ENCODE measurements around the gene CSGALNACT2.

The CSGALNACT2 gene

GRCh38 chr10:43200538-43201390 is 62.5 kb downstream of the CSGALNACT2 start:
- Histone ChIP-seq H3K4me1 (ENCODE audit: control insufficient read depth in 1 of 2, insufficient read depth in 2 of 2, low read length in 2 of 2) (peaks cover 3 to 7% of the 10 kb centered on the region in 2 donors), H3K4me3 (ENCODE audit: low read depth in 1 of 2, low read length in 2 of 2) (no peak overlapping the region), H3K36me3 (ENCODE audit: control insufficient read depth in 1 of 2, insufficient read depth in 2 of 2, low read length in 2 of 2) (peaks cover 0 to 7% of the 10 kb centered on the region in 2 donors), H3K27me3 (ENCODE audit: control insufficient read depth in 1 of 2, insufficient read depth in 2 of 2, low read length in 2 of 2) (no peaks in the 10 kb centered on the region), H3K9me3 (ENCODE audit: control insufficient read depth in 1 of 2, low read length in 2 of 2) (no peaks in the 10 kb centered on the region), H3K27ac (ENCODE audit: low read depth, low read length) (no peak overlapping the region), H3K9ac (ENCODE audit: low read depth in 1 of 2, low read length in 2 of 2) (no peak overlapping the region)

GRCh38 chr10:43201545-43202131 is 63.4 kb downstream of the CSGALNACT2 start:
- Histone ChIP-seq H3K27me3 (ENCODE audit: control insufficient read depth in 1 of 2, insufficient read depth in 2 of 2, low read length in 2 of 2) (no peaks in the 10 kb centered on the region), H3K4me1 (ENCODE audit: control insufficient read depth in 1 of 2, insufficient read depth in 2 of 2, low read length in 2 of 2) (peaks cover 3 to 7% of the 10 kb centered on the region in 2 donors), H3K4me3 (ENCODE audit: low read depth in 1 of 2, low read length in 2 of 2) (peak overlapping the region in 1 of 2 donors; percentile 70), H3K36me3 (ENCODE audit: control insufficient read depth in 1 of 2, insufficient read depth in 2 of 2, low read length in 2 of 2) (peaks cover 0 to 7% of the 10 kb centered on the region in 2 donors), H3K9ac (ENCODE audit: low read depth in 1 of 2, low read length in 2 of 2) (no peak overlapping the region), H3K9me3 (ENCODE audit: control insufficient read depth in 1 of 2, low read length in 2 of 2) (no peaks in the 10 kb centered on the region), H3K27ac (ENCODE audit: low read depth, low read length) (no peak overlapping the region)

DNA sequence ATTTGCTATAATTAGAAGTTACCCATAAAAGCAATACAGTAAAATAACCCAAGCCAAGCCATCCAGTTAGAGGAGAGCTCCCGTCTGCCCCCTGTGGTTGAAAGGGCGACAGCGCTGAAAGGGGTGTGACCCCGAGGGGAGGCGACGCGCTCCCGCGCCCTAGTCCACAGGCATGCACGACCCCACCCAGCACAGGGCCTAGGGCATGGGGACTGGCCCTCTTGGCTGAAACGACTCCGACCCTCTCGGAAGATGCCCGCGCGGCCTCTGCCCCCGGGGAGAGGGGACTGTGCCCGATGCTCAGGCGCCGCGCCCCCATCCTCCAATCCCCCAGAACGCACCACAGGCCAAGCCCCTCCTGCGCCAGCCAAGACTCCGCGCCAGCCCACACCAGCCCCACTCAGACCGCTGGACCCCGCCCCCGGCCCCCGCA is 64.0 kb downstream of the CSGALNACT2 start:
- no peak overlapping the region for H3K9ac ChIP-seq (ENCODE audit: low read depth in 1 of 2, low read length in 2 of 2)
- H3K36me3 ChIP-seq (ENCODE audit: control insufficient read depth in 1 of 2, insufficient read depth in 2 of 2, low read length in 2 of 2) = peaks cover 0 to 7% of the 10 kb centered on the region in 2 donors

GRCh38 chr10:43202657-43203447 is 64.6 kb downstream of the CSGALNACT2 start:
- Histone ChIP-seq H3K36me3 (ENCODE audit: control insufficient read depth in 1 of 2, insufficient read depth in 2 of 2, low read length in 2 of 2) (peaks cover 0 to 7% of the 10 kb centered on the region in 2 donors), H3K9ac (ENCODE audit: low read depth in 1 of 2, low read length in 2 of 2) (no peak overlapping the region), H3K27me3 (ENCODE audit: control insufficient read depth in 1 of 2, insufficient read depth in 2 of 2, low read length in 2 of 2) (no peaks in the 10 kb centered on the region), H3K9me3 (ENCODE audit: control insufficient read depth in 1 of 2, low read length in 2 of 2) (no peaks in the 10 kb centered on the region), H3K4me1 (ENCODE audit: control insufficient read depth in 1 of 2, insufficient read depth in 2 of 2, low read length in 2 of 2) (peaks cover 3 to 7% of the 10 kb centered on the region in 2 donors), H3K27ac (ENCODE audit: low read depth, low read length) (no peak overlapping the region), H3K4me3 (ENCODE audit: low read depth in 1 of 2, low read length in 2 of 2) (peak overlapping the region; percentile 62 to 70)

More for the DNA sequence above, 64.0 kb downstream of the CSGALNACT2 start:
- peak overlapping the region; percentile 62 to 70 for H3K4me3 ChIP-seq (ENCODE audit: low read depth in 1 of 2, low read length in 2 of 2)
- H3K27ac ChIP-seq (ENCODE audit: low read depth, low read length) = no peak overlapping the region
- H3K9me3 ChIP-seq (ENCODE audit: control insufficient read depth in 1 of 2, low read length in 2 of 2) = no peaks in the 10 kb centered on the region
- H3K4me1 ChIP-seq (ENCODE audit: control insufficient read depth in 1 of 2, insufficient read depth in 2 of 2, low read length in 2 of 2) = peaks cover 3 to 7% of the 10 kb centered on the region in 2 donors
- no peaks in the 10 kb centered on the region for H3K27me3 ChIP-seq (ENCODE audit: control insufficient read depth in 1 of 2, insufficient read depth in 2 of 2, low read length in 2 of 2)

DNA sequence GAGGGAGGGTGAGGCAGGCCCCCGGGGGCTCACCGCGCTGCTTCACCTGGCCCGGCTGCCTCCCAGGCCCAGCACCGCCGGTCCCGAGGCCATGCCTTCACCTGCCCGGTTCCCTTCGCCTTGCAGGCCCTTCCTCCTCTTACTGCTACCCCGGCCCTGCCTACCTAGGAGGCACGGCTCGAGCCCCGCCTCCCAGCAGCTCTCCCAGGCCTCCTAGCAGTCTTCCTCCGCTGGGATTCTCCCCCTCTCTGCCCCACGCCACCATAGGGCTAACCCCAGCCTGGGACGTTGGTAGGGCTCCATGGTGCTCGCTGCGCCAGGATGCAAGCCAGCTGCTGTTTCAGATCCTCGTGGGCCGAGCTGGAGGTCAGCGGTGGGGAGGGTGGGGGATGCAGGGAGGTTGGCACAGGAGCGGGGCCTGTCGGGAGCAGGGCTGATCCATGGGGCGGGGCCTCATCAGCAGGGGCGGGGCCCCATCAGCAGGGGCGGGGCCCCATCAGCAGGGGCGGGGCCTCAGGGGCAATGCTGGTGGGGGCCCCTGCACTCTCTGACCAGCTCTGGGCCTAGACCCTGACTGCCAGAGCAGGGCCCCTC is 65.3 kb downstream of the CSGALNACT2 start:
- peak overlapping the region; percentile 1 to 40 for H3K4me3 ChIP-seq (ENCODE audit: low read depth in 1 of 2, low read length in 2 of 2)
- no peaks in the 10 kb centered on the region for H3K27me3 ChIP-seq (ENCODE audit: control insufficient read depth in 1 of 2, insufficient read depth in 2 of 2, low read length in 2 of 2)
- no peak overlapping the region for H3K27ac ChIP-seq (ENCODE audit: low read depth, low read length)
- peaks cover 0 to 7% of the 10 kb centered on the region in 2 donors for H3K36me3 ChIP-seq (ENCODE audit: control insufficient read depth in 1 of 2, insufficient read depth in 2 of 2, low read length in 2 of 2)
- H3K9me3 ChIP-seq (ENCODE audit: control insufficient read depth in 1 of 2, low read length in 2 of 2) = no peaks in the 10 kb centered on the region
- no peak overlapping the region for H3K9ac ChIP-seq (ENCODE audit: low read depth in 1 of 2, low read length in 2 of 2)
- H3K4me1 ChIP-seq (ENCODE audit: control insufficient read depth in 1 of 2, insufficient read depth in 2 of 2, low read length in 2 of 2) = peaks cover 3 to 7% of the 10 kb centered on the region in 2 donors

GRCh38 chr10:43204042-43204942 is 66.0 kb downstream of the CSGALNACT2 start:
- Histone ChIP-seq H3K4me3 (ENCODE audit: low read depth in 1 of 2, low read length in 2 of 2) (no peak overlapping the region), H3K27me3 (ENCODE audit: control insufficient read depth in 1 of 2, insufficient read depth in 2 of 2, low read length in 2 of 2) (no peaks in the 10 kb centered on the region), H3K9ac (ENCODE audit: low read depth in 1 of 2, low read length in 2 of 2) (no peak overlapping the region), H3K27ac (ENCODE audit: low read depth, low read length) (no peak overlapping the region), H3K4me1 (ENCODE audit: control insufficient read depth in 1 of 2, insufficient read depth in 2 of 2, low read length in 2 of 2) (peaks cover 3 to 7% of the 10 kb centered on the region in 2 donors), H3K9me3 (ENCODE audit: control insufficient read depth in 1 of 2, low read length in 2 of 2) (no peaks in the 10 kb centered on the region), H3K36me3 (ENCODE audit: control insufficient read depth in 1 of 2, insufficient read depth in 2 of 2, low read length in 2 of 2) (peaks cover 0 to 7% of the 10 kb centered on the region in 2 donors)

- H3K9ac ChIP-seq (ENCODE audit: low read depth in 1 of 2, low read length in 2 of 2) = no peak overlapping the region
- H3K36me3 ChIP-seq (ENCODE audit: control insufficient read depth in 1 of 2, insufficient read depth in 2 of 2, low read length in 2 of 2) = peaks cover 0 to under 1% of the 10 kb centered on the region in 2 donors
- no peaks in the 10 kb centered on the region for H3K9me3 ChIP-seq (ENCODE audit: control insufficient read depth in 1 of 2, low read length in 2 of 2)
- peaks cover 3 to 7% of the 10 kb centered on the region in 2 donors for H3K4me1 ChIP-seq (ENCODE audit: control insufficient read depth in 1 of 2, insufficient read depth in 2 of 2, low read length in 2 of 2)
- no peaks in the 10 kb centered on the region for H3K27me3 ChIP-seq (ENCODE audit: control insufficient read depth in 1 of 2, insufficient read depth in 2 of 2, low read length in 2 of 2)
- no peak overlapping the region for H3K4me3 ChIP-seq (ENCODE audit: low read depth in 1 of 2, low read length in 2 of 2)
- no peak overlapping the region for H3K27ac ChIP-seq (ENCODE audit: low read depth, low read length)
These were observed 66.9 kb downstream of the CSGALNACT2 start for GRCh38 chr10:43204943-43205671.

- Histone ChIP-seq H3K27me3 (ENCODE audit: control insufficient read depth in 1 of 2, insufficient read depth in 2 of 2, low read length in 2 of 2) (no peaks in the 10 kb centered on the region), H3K4me1 (ENCODE audit: control insufficient read depth in 1 of 2, insufficient read depth in 2 of 2, low read length in 2 of 2) (peaks cover 3 to 7% of the 10 kb centered on the region in 2 donors), H3K36me3 (ENCODE audit: control insufficient read depth in 1 of 2, insufficient read depth in 2 of 2, low read length in 2 of 2) (no peaks in the 10 kb centered on the region), H3K27ac (ENCODE audit: low read depth, low read length) (no peak overlapping the region), H3K4me3 (ENCODE audit: low read depth in 1 of 2, low read length in 2 of 2) (no peak overlapping the region), H3K9me3 (ENCODE audit: control insufficient read depth in 1 of 2, low read length in 2 of 2) (no peaks in the 10 kb centered on the region), H3K9ac (ENCODE audit: low read depth in 1 of 2, low read length in 2 of 2) (no peak overlapping the region)
These were observed 67.6 kb downstream of the CSGALNACT2 start for GRCh38 chr10:43205681-43206390.

All from duodenal mucosa (tissue), 2 donors.